22Rv1 (cell line): Measurements from ENCODE around the gene ZNF618.
A peak's percentile ranks its signal among the peaks of the same experiment; 100 is the strongest.

Experiments
- H3K27ac ChIP-seq: fragments of 450-650 bp; 2 replicates; pipeline ENCODE4 v1.5.1; 2017
- ZFX ChIP-seq: fragments of 450-650 bp; IDR thresholded peaks from 2 replicates; pipeline ENCODE4 v1.6.1; 2017; ENCODE audit warnings: antibody characterized with exemption, borderline replicate concordance
- TF ChIP-seq, protein P1 (sequence below): fragments of 450-650 bp; IDR thresholded peaks from 2 replicates; pipeline ENCODE4 v1.5.1; 2017; ENCODE audit warnings: mild to moderate bottlenecking

Gene ZNF618

GRCh38 chr9:113873446-113873845, 2.7 kb upstream of the ZNF618 start:
- H3K27ac ChIP-seq: no peak overlapping the region
- TF ChIP-seq, protein P1, sequence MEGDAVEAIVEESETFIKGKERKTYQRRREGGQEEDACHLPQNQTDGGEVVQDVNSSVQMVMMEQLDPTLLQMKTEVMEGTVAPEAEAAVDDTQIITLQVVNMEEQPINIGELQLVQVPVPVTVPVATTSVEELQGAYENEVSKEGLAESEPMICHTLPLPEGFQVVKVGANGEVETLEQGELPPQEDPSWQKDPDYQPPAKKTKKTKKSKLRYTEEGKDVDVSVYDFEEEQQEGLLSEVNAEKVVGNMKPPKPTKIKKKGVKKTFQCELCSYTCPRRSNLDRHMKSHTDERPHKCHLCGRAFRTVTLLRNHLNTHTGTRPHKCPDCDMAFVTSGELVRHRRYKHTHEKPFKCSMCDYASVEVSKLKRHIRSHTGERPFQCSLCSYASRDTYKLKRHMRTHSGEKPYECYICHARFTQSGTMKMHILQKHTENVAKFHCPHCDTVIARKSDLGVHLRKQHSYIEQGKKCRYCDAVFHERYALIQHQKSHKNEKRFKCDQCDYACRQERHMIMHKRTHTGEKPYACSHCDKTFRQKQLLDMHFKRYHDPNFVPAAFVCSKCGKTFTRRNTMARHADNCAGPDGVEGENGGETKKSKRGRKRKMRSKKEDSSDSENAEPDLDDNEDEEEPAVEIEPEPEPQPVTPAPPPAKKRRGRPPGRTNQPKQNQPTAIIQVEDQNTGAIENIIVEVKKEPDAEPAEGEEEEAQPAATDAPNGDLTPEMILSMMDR: no peak
- no peak for TF ChIP-seq ZFX

- no peak overlapping the region for H3K27ac ChIP-seq
- TF ChIP-seq, protein P1: no peak
- TF ChIP-seq ZFX: no peak
Observed at GRCh38 chr9:113873926-113874325, 2.2 kb upstream of the ZNF618 start.

GRCh38 chr9:113875459-113876150, 504 bp upstream of the ZNF618 start:
- no peak overlapping the region for H3K27ac ChIP-seq
- no peak for TF ChIP-seq ZFX
- TF ChIP-seq, protein P1: no peak

DNA sequence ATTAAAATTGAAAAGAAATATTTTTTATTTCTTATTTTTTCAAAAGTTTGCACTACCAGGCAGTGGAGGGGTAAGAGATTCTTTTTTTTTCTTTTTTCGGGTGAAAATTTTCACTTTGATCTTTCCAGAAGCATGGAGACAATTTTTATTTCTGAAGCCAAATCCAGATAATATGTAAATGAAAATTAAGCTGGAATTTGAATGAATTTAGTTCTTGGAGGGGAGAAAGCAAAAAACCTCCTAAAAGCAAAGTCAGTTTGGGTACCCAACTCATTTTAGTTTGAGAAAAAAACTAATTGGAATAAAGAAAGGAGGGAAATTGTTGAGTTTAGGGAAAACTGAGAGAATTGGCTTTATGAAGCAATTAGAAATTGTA, 872 bp downstream of the ZNF618 start:
- TF ChIP-seq, protein P1: peak; percentile 24; the same call in 1 of the 2 replicates
- TF ChIP-seq ZFX: no peak

DNA sequence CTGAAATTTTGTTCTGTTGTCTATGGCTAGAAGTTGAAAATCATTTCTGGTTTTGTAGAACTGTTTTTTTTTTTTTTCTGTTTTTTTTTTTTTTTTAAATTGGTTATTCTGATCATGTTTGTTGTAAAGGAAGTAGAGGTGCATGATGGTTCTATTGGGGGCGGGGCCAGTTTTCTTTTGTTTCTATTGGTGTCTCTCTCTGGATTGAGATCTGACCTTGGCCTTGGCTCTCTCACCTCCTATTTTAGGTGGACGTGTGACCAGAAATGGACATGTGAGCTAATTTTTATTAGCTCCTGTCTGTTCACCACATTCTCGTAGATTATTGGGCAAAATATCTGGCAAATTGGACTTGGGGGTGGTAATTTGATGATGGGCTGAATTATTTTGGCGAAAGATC, 3.2 kb downstream of the ZNF618 start:
- TF ChIP-seq ZFX: no peak
- TF ChIP-seq, protein P1: no peak
- H3K27ac ChIP-seq: no peak overlapping the region

More for the DNA sequence above, 872 bp downstream of the ZNF618 start:
- peak overlapping the region; percentile 63; the same call in 1 of the 2 replicates for H3K27ac ChIP-seq

GRCh38 chr9:113879911-113880310, 3.8 kb downstream of the ZNF618 start:
- H3K27ac ChIP-seq: no peak overlapping the region
- TF ChIP-seq, protein P1: no peak
- no peak for TF ChIP-seq ZFX

- H3K27ac ChIP-seq: no peak overlapping the region
- TF ChIP-seq ZFX: no peak
- TF ChIP-seq, protein P1: no peak
Observed at GRCh38 chr9:113882181-113882580, 6.1 kb downstream of the ZNF618 start.
